GM23248 (cell line): Measurements from ENCODE around the gene SPATS2. TPM values are rescaled to one million over a fixed set of nuclear protein-coding genes. Genes with fewer than 3 reads are reported as not detected.

Experiments used
- DNase-seq: peaks from one replicate; pipeline ENCODE4 v3.0.0-alpha.2; 2015
- H2AFZ ChIP-seq: fragments of 200-600 bp; sonication (generic); 2 replicates; pipeline ENCODE4 v1.6.1; 2016; ENCODE audit warnings: antibody characterized with exemption
- H3F3A ChIP-seq: fragments of 200-600 bp; sonication (generic); 2 replicates; pipeline ENCODE4 v1.6.1; 2016; ENCODE audit warnings: mild to moderate bottlenecking, antibody characterized with exemption, mixed run types; ENCODE audit not compliant: insufficient read depth
- H3K27ac ChIP-seq: fragments of 200-600 bp; sonication (generic); 2 replicates; pipeline ENCODE4 v1.5.1; 2016; ENCODE audit warnings: mild to moderate bottlenecking
- H3K27me3 ChIP-seq: fragments of 200-600 bp; sonication (generic); replicated peaks from 2 replicates; pipeline ENCODE4 v1.6.1; 2016; ENCODE audit warnings: mild to moderate bottlenecking; ENCODE audit not compliant: insufficient read depth
- H3K36me3 ChIP-seq: fragments of 200-600 bp; sonication (generic); 2 replicates; pipeline ENCODE4 v1.6.1; 2016; ENCODE audit warnings: low read depth, mild to moderate bottlenecking
- H3K4me1 ChIP-seq: fragments of 200-600 bp; sonication (generic); 2 replicates; pipeline ENCODE4 v1.6.1; 2016; ENCODE audit warnings: mild to moderate bottlenecking; ENCODE audit not compliant: insufficient read depth
- H3K4me2 ChIP-seq: fragments of 200-600 bp; sonication (generic); one replicate; pipeline ENCODE4 v1.6.1; 2016; ENCODE audit warnings: mild to moderate bottlenecking; ENCODE audit not compliant: unreplicated experiment
- H3K4me3 ChIP-seq: fragments of 200-600 bp; sonication (generic); 2 replicates; pipeline ENCODE4 v1.5.1; 2016; ENCODE audit warnings: mild to moderate bottlenecking
- H3K79me2 ChIP-seq: fragments of 200-600 bp; sonication (generic); 2 replicates; pipeline ENCODE4 v1.6.1; 2016; ENCODE audit warnings: mild to moderate bottlenecking; ENCODE audit not compliant: insufficient read depth
- H3K9ac ChIP-seq: fragments of 200-600 bp; sonication (generic); 2 replicates; pipeline ENCODE4 v1.6.1; 2016; ENCODE audit warnings: mild to moderate bottlenecking
- H3K9me2 ChIP-seq: fragments of 200-600 bp; sonication (generic); 2 replicates; pipeline ENCODE4 v1.6.1; 2016; ENCODE audit warnings: mixed run types, mild to moderate bottlenecking, moderate library complexity; ENCODE audit not compliant: insufficient read depth
- H3K9me3 ChIP-seq: fragments of 200-600 bp; sonication (generic); one replicate; pipeline ENCODE4 v1.6.1; 2017; ENCODE audit warnings: low read depth
- H4K20me1 ChIP-seq: fragments of 200-600 bp; sonication (generic); 2 replicates; pipeline ENCODE4 v1.6.0; 2016; ENCODE audit not compliant: insufficient read depth
- EZH2 ChIP-seq: fragments of 200-600 bp; sonication (generic); IDR thresholded peaks from 2 replicates; pipeline ENCODE4 v1.6.1; 2018; ENCODE audit warnings: antibody characterized with exemption, mild to moderate bottlenecking; ENCODE audit not compliant: insufficient read depth, poor library complexity, severe bottlenecking
- EZH2phosphoT487 ChIP-seq: fragments of 200-600 bp; sonication (generic); IDR thresholded peaks from 2 replicates; pipeline ENCODE4 v1.6.1; 2018; ENCODE audit warnings: antibody characterized with exemption, moderate library complexity, mild to moderate bottlenecking, low read depth; ENCODE audit not compliant: insufficient read depth
- WGBS, 2 experiments: methylation state at CpG; one replicate each; pipeline ENCODE4 v1.1.6; 2015 to 2017; ENCODE audit warnings: low lambda C conversion rate in 2 of 2, low coverage in 1 of 2; ENCODE audit errors: missing lambda C conversion rate in 2 of 2; 5-methylcytosine and 5-hydroxymethylcytosine counted together
- in situ Hi-C: fragments of 300-500 bp; cut with MboI; formaldehyde crosslinking; loops from 2 replicates; pipeline ENCODE4 v1.15.0; 2020
- polyA plus RNA-seq: library from polyadenylated mRNA; unstranded; fragments of >200 nt; fragmentation: Nextera tagmentation; extraction: Ambion mirVana; gene quantifications from 2 replicates; pipeline ENCODE4 v1.2.1, GENCODE V29; 2016
- total RNA-seq: library from RNA; depleted of rRNA; stranded (reverse); fragments of >200 nt; shearing (Covaris generic); gene quantifications from 2 replicates; pipeline ENCODE4 v1.2.3, GENCODE V29; 2014

SPATS2 gene
- total and polyA plus RNA-seq, 2 experiments from 2014 or later = 22.3 to 25.0 TPM

- Histone ChIP-seq H3K4me1 (no peaks in the 10 kb centered on the region), H3K27me3 (no peaks in the 10 kb centered on the region), H2AFZ (no peak overlapping the region), H3K9me3 (no peaks in the 10 kb centered on the region), H3K27ac (no peak overlapping the region), H4K20me1 (no peaks in the 10 kb centered on the region), H3K4me3 (no peak overlapping the region), H3K36me3 (no peaks in the 10 kb centered on the region), H3K79me2 (peaks cover 43% of the 10 kb centered on the region), H3K4me2 (no peak overlapping the region), H3F3A (no peaks in the 10 kb centered on the region), H3K9me2 (no peaks in the 10 kb centered on the region), H3K9ac (no peak overlapping the region)
- TF ChIP-seq EZH2 (no peak), EZH2phosphoT487 (no peak)
- no peak for DNase-seq
- WGBS, 2 experiments = 95 to 96% methylated on average over 4 of the region's 4 CpGs
- in situ Hi-C loops = no loop called here
These were observed 79.3 kb downstream of the SPATS2 start for GRCh38 chr12:49446571-49446970.

- no peak overlapping the region for H3K4me2 ChIP-seq
- TF ChIP-seq EZH2 (no peak), EZH2phosphoT487 (no peak)
- no peaks in the 10 kb centered on the region for H4K20me1 ChIP-seq
- 76 to 82% methylated on average over 3 of the region's 3 CpGs for WGBS, 2 experiments
- no peak for DNase-seq
- no peak overlapping the region for H3K9ac ChIP-seq
- no peaks in the 10 kb centered on the region for H3K9me3 ChIP-seq
- H3K36me3 ChIP-seq = no peaks in the 10 kb centered on the region
- H3F3A ChIP-seq = no peaks in the 10 kb centered on the region
- H3K27me3 ChIP-seq = no peaks in the 10 kb centered on the region
- peaks cover 50% of the 10 kb centered on the region for H3K79me2 ChIP-seq
- no peaks in the 10 kb centered on the region for H3K4me1 ChIP-seq
- in situ Hi-C loops = no loop called here
- H3K27ac ChIP-seq = no peak overlapping the region
- no peak overlapping the region for H3K4me3 ChIP-seq
- no peak overlapping the region for H2AFZ ChIP-seq
- H3K9me2 ChIP-seq = no peaks in the 10 kb centered on the region
These were observed 81.6 kb downstream of the SPATS2 start for GRCh38 chr12:49448858-49449257.

DNA sequence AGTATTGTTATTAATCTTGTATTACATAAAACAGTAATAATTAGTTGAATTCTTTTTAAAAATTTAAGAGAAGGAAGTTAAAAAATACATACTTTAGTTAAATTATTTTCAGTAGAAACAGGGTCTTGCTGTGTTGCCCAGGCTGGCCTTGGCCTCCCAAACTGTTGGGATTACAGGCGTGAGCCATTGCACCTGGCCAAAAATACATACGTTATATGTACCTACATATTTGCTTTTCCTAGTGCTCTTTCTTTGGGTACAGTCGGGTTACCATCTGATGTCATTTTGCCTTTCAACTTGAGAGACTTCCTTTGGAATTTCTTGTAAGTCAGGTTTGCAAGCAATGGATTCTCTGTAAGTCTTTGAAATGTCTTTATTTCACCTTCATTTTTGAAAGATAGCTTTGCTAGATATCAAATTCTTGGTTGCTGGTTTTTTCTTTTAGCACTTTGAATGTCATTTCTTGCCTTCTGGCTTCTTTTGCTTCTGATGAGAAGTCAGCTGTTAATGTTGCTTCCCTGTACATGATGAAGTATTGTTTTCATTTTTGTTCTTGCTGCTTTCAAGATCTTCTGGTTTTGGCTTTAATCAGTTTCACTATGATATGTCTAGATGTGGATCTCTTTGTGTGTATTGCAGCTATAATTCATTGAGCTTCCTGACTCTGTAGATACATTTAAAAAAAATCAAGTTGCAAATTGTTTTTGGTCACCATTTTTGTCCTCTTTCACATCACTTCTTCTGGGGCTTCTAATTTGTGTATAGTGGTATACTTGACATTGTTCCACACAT is 84.4 kb downstream of the SPATS2 start:
- Histone ChIP-seq H3K36me3 (no peaks in the 10 kb centered on the region), H3K9me3 (no peaks in the 10 kb centered on the region), H3K4me3 (no peak overlapping the region), H3K9ac (no peak overlapping the region), H3K27me3 (no peaks in the 10 kb centered on the region), H4K20me1 (no peaks in the 10 kb centered on the region), H3F3A (no peaks in the 10 kb centered on the region), H3K4me1 (no peaks in the 10 kb centered on the region), H3K79me2 (peaks cover 63% of the 10 kb centered on the region), H3K4me2 (no peak overlapping the region), H2AFZ (no peak overlapping the region), H3K27ac (no peak overlapping the region), H3K9me2 (no peaks in the 10 kb centered on the region)
- no peak for DNase-seq
- 88 to 90% methylated on average over 3 of the region's 3 CpGs for WGBS, 2 experiments
- TF ChIP-seq EZH2 (no peak), EZH2phosphoT487 (no peak)
- in situ Hi-C loops = no loop called here

GRCh38 chr12:49455501-49455900 is 88.2 kb downstream of the SPATS2 start:
- no peaks in the 10 kb centered on the region for H3K9me3 ChIP-seq
- no peaks in the 10 kb centered on the region for H3K4me1 ChIP-seq
- 97 to 100% methylated on average over 6 of the region's 6 CpGs for WGBS, 2 experiments
- no peaks in the 10 kb centered on the region for H3K27me3 ChIP-seq
- DNase-seq = no peak
- H3K27ac ChIP-seq = no peak overlapping the region
- H3K9me2 ChIP-seq = no peaks in the 10 kb centered on the region
- no peak overlapping the region for H3K4me2 ChIP-seq
- TF ChIP-seq EZH2phosphoT487 (no peak), EZH2 (no peak)
- H3K4me3 ChIP-seq = no peak overlapping the region
- no peak overlapping the region for H2AFZ ChIP-seq
- in situ Hi-C loops = no loop called here
- no peaks in the 10 kb centered on the region for H3F3A ChIP-seq
- peaks cover 65% of the 10 kb centered on the region for H3K79me2 ChIP-seq
- H4K20me1 ChIP-seq = no peaks in the 10 kb centered on the region
- H3K36me3 ChIP-seq = no peaks in the 10 kb centered on the region
- no peak overlapping the region for H3K9ac ChIP-seq
